Hepatocyte (in vitro differentiated cells): ENCODE results near the gene GALNT5. TPM values are rescaled to one million over a fixed set of nuclear protein-coding genes. Genes with fewer than 3 reads are reported as not detected.

Experiments
- DNase-seq: peaks from one replicate; pipeline ENCODE4 v3.0.0-alpha.2; 2016; ENCODE audit warnings: low spot score
- H2AFZ ChIP-seq: fragments of 200-600 bp; sonication (generic); 2 replicates; pipeline ENCODE4 v1.6.0; 2016; ENCODE audit warnings: antibody characterized with exemption, mild to moderate bottlenecking
- H3K27ac ChIP-seq: fragments of 200-600 bp; sonication (generic); 2 replicates; pipeline ENCODE4 v1.5.1; 2016; ENCODE audit warnings: mild to moderate bottlenecking
- H3K27me3 ChIP-seq: fragments of 200-600 bp; sonication (generic); 2 replicates; pipeline ENCODE4 v1.6.1; 2016
- H3K36me3 ChIP-seq: fragments of 200-600 bp; sonication (generic); replicated peaks from 2 replicates; pipeline ENCODE4 v1.5.1; 2016; ENCODE audit warnings: low read depth; ENCODE audit not compliant: insufficient read depth
- H3K4me1 ChIP-seq: fragments of 200-600 bp; sonication (generic); 2 replicates; pipeline ENCODE4 v1.5.1; 2016; ENCODE audit warnings: mild to moderate bottlenecking, moderate library complexity; ENCODE audit not compliant: insufficient read depth
- H3K4me2 ChIP-seq: fragments of 200-600 bp; sonication (generic); 2 replicates; pipeline ENCODE4 v1.6.0; 2016
- H3K4me3 ChIP-seq: fragments of 200-600 bp; sonication (generic); 2 replicates; pipeline ENCODE4 v1.5.1; 2016; ENCODE audit warnings: mild to moderate bottlenecking
- H3K79me2 ChIP-seq: fragments of 200-600 bp; sonication (generic); 2 replicates; pipeline ENCODE4 v1.6.0; 2017; ENCODE audit warnings: mild to moderate bottlenecking
- H3K9me2 ChIP-seq: fragments of 200-600 bp; sonication (generic); replicated peaks from 2 replicates; pipeline ENCODE4 v1.6.0; 2017; ENCODE audit warnings: mild to moderate bottlenecking; ENCODE audit not compliant: insufficient read depth
- H3K9me3 ChIP-seq: fragments of 200-600 bp; sonication (generic); 2 replicates; pipeline ENCODE4 v1.5.1; 2016; ENCODE audit warnings: low read depth, mild to moderate bottlenecking
- H4K20me1 ChIP-seq: fragments of 200-600 bp; sonication (generic); 2 replicates; pipeline ENCODE4 v1.6.0; 2016; ENCODE audit warnings: mild to moderate bottlenecking; ENCODE audit not compliant: insufficient read depth, poor library complexity, severe bottlenecking
- CTCF ChIP-seq: fragments of 200-600 bp; sonication (generic); IDR thresholded peaks from 2 replicates; pipeline ENCODE4 v1.5.1; 2016; ENCODE audit warnings: antibody characterized with exemption, mild to moderate bottlenecking; ENCODE audit not compliant: poor library complexity
- EZH2 ChIP-seq: fragments of 200-600 bp; sonication (generic); IDR thresholded peaks from 2 replicates; pipeline ENCODE4 v1.6.1; 2016; ENCODE audit warnings: antibody characterized with exemption, mild to moderate bottlenecking, borderline replicate concordance
- EZH2phosphoT487 ChIP-seq: fragments of 200-600 bp; sonication (generic); IDR thresholded peaks from one replicate; pipeline ENCODE4 v1.6.1; 2018; ENCODE audit warnings: antibody characterized with exemption, mild to moderate bottlenecking, low read depth, moderate library complexity; ENCODE audit not compliant: unreplicated experiment, severe bottlenecking
- WGBS: methylation state at CpG from one replicate; pipeline ENCODE4 v1.1.6; 2016; ENCODE audit warnings: low lambda C conversion rate; ENCODE audit errors: missing lambda C conversion rate; 5-methylcytosine and 5-hydroxymethylcytosine counted together
- polyA plus RNA-seq: library from polyadenylated mRNA; unstranded; fragments of >200 nt; fragmentation: Nextera tagmentation; extraction: Ambion mirVana; gene quantifications from 2 replicates; pipeline ENCODE4 v1.2.1, GENCODE V29; 2016
- total RNA-seq: library from RNA; depleted of rRNA; stranded (reverse); fragments of >200 nt; gene quantifications from 2 replicates; pipeline ENCODE4 v1.2.3, GENCODE V29; 2014

GALNT5 gene
- total and polyA plus RNA-seq, 2 experiments from 2014 or later: 6.0 to 16.3 TPM

- no peak overlapping the region for H3K4me2 ChIP-seq
- H3K9me2 ChIP-seq: no peaks in the 10 kb centered on the region
- 96% methylated on average over 2 of the region's 2 CpGs for WGBS
- no peaks in the 10 kb centered on the region for H3K27me3 ChIP-seq
- DNase-seq: no peak
- H3K4me1 ChIP-seq: peaks cover 4% of the 10 kb centered on the region
- no peaks in the 10 kb centered on the region for H4K20me1 ChIP-seq
- H3K36me3 ChIP-seq: no peaks in the 10 kb centered on the region
- H3K4me3 ChIP-seq: no peak overlapping the region
- no peak overlapping the region for H2AFZ ChIP-seq
- no peaks in the 10 kb centered on the region for H3K79me2 ChIP-seq
- no peak overlapping the region for H3K27ac ChIP-seq
- TF ChIP-seq CTCF (no peak), EZH2phosphoT487 (no peak), EZH2 (no peak)
- no peaks in the 10 kb centered on the region for H3K9me3 ChIP-seq
These were observed 105.1 kb downstream of the GALNT5 start for GRCh38 chr2:157362627-157363026.

- H4K20me1 ChIP-seq: no peaks in the 10 kb centered on the region
- 76% methylated on average over 2 of the region's 2 CpGs for WGBS
These were observed 106.2 kb downstream of the GALNT5 start for GRCh38 chr2:157363612-157364101.

More at GRCh38 chr2:157363612-157364101, 106.2 kb downstream of the GALNT5 start:
- no peaks in the 10 kb centered on the region for H3K36me3 ChIP-seq
- no peak overlapping the region for H3K4me3 ChIP-seq
- no peak overlapping the region for H3K4me2 ChIP-seq
- H2AFZ ChIP-seq: no peak overlapping the region
- H3K9me3 ChIP-seq: no peaks in the 10 kb centered on the region
- no peaks in the 10 kb centered on the region for H3K79me2 ChIP-seq
- peaks cover 4% of the 10 kb centered on the region for H3K4me1 ChIP-seq
- H3K27me3 ChIP-seq: no peaks in the 10 kb centered on the region
- H3K27ac ChIP-seq: no peak overlapping the region
- no peak for TF ChIP-seq EZH2
- TF ChIP-seq CTCF: no peak
- no peak for TF ChIP-seq EZH2phosphoT487
- H3K9me2 ChIP-seq: no peaks in the 10 kb centered on the region
- no peak for DNase-seq

Other genes with a start within 250 kb of the GALNT5 start
- gene ERMN, start 68.1 kb downstream of the GALNT5 start, total RNA-seq: 0.07 and 0.80 TPM in 2 replicates
- gene ERMN, start 68.1 kb downstream of the GALNT5 start, polyA plus RNA-seq: 0.24 and 0.64 TPM in 2 replicates
- 3.7 and 4.0 TPM in 2 replicates for gene CYTIP, start 186.4 kb downstream of the GALNT5 start, total RNA-seq
- gene CYTIP, start 186.4 kb downstream of the GALNT5 start, polyA plus RNA-seq: 0.28 and 1.6 TPM in 2 replicates